GM06990 (cell line): ENCODE measurements around the gene PHAF1.

Experiments used
- DNase-seq: peaks from one replicate; pipeline ENCODE4 v3.0.0-alpha.2; 2011; ENCODE audit not compliant: insufficient read length; ENCODE audit errors: extremely low read depth
- H3K27me3 ChIP-seq: replicated peaks from 2 replicates; pipeline ENCODE4 v1.6.0; 2011; ENCODE audit warnings: low read length; ENCODE audit not compliant: control insufficient read depth, insufficient read depth
- H3K36me3 ChIP-seq: 2 replicates; pipeline ENCODE4 v1.5.1; 2011; ENCODE audit warnings: low read length; ENCODE audit not compliant: control insufficient read depth, insufficient read depth
- H3K4me3 ChIP-seq: replicated peaks from 2 replicates; pipeline ENCODE4 v1.5.1; 2011; ENCODE audit warnings: low read depth, mild to moderate bottlenecking, control low read depth, low read length
- TF ChIP-seq, protein P1 (sequence below): IDR thresholded peaks from 2 replicates; pipeline ENCODE4 v1.5.1; 2011; ENCODE audit warnings: low read length, control low read depth, mild to moderate bottlenecking, inconsistent platforms; ENCODE audit not compliant: insufficient read depth, poor library complexity, severe bottlenecking

The PHAF1 gene

DNA sequence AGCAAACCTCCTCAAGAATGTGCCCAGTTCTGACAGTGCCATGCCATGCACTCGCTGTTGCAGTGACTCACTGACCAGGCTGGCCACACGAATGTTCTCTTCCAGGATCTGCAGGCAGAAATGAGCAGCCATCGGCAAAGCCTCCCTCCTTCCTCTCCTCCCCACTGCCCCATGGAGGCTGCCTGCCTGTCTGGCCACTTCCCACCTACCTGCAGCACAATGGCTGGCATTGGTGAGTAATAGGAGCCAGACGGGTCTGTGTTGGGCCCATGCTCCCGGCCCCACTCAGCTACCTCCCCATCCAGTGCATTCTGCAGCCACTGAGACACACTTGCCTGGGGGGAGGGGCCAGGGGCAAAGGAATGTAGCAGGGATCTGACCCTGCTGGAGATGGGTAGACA is 76.8 kb downstream of the PHAF1 start:
- no peak for DNase-seq
- no peaks in the 10 kb centered on the region for H3K36me3 ChIP-seq

DNA sequence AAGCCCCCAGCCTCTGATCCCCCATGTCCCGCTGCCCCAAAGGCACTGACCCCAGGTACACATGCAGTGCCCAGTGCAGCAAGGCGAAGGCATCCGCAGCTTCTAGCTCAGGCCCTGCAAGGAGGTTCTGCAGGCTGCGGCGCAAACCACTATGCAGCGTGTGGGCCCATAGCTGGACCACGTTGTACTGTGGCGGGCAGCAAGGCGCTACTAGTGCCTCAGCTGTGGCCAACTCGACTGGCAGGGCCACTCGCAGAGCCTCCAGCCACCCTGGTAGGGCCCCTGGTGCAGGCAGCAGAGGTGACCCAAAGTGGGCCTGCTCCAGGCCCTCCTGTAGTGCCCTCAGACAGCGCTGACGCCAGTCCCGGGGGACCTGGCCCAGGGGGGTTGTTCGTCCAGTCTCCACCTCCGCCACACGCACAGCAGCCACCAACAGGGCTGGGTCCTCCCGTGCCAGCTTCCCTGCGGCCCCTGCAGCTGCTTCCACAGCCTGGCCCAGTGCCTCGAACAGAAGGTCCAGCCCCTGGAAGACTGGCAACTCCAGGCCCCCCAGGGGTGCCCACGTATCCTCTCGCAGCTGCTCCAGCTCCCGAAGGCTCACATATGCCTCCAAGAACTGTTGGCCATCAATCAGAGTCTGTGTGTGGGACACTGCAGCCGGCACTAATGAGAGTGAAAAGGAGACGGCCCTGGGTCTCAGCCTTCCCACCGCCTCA is 77.6 kb downstream of the PHAF1 start:
- Histone ChIP-seq H3K27me3 (no peaks in the 10 kb centered on the region; the same call in 1 of the 2 replicates), H3K36me3 (no peaks in the 10 kb centered on the region), H3K4me3 (no peak overlapping the region)
- TF ChIP-seq, protein P1, sequence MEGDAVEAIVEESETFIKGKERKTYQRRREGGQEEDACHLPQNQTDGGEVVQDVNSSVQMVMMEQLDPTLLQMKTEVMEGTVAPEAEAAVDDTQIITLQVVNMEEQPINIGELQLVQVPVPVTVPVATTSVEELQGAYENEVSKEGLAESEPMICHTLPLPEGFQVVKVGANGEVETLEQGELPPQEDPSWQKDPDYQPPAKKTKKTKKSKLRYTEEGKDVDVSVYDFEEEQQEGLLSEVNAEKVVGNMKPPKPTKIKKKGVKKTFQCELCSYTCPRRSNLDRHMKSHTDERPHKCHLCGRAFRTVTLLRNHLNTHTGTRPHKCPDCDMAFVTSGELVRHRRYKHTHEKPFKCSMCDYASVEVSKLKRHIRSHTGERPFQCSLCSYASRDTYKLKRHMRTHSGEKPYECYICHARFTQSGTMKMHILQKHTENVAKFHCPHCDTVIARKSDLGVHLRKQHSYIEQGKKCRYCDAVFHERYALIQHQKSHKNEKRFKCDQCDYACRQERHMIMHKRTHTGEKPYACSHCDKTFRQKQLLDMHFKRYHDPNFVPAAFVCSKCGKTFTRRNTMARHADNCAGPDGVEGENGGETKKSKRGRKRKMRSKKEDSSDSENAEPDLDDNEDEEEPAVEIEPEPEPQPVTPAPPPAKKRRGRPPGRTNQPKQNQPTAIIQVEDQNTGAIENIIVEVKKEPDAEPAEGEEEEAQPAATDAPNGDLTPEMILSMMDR, result no peak
- no peak for DNase-seq

More for the DNA sequence above, 76.8 kb downstream of the PHAF1 start:
- H3K4me3 ChIP-seq, result no peak overlapping the region
- TF ChIP-seq, protein P1, result no peak
- no peaks in the 10 kb centered on the region; the same call in 1 of the 2 replicates for H3K27me3 ChIP-seq

DNA sequence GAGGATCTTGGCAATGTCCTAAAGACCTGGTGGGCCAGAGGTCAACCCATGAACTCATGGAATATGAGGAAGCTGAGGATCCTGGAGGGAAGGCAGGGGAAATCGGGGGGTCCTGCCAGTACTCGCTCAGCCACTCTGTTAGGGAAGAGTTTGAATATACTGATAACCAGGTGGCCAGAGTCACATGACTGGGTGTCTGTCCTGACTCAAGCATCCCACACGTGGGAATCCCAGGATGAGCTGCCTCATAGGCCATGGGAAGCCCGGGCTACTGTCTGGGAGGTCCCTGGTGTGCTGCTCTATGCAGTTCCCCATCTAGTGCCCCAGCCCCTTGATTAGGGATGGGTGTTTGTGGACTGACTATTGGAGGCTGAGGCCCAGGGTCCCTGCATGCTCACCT is 78.6 kb downstream of the PHAF1 start:
- TF ChIP-seq, protein P1, result no peak
- H3K36me3 ChIP-seq, result no peaks in the 10 kb centered on the region
- no peak overlapping the region for H3K4me3 ChIP-seq
- DNase-seq, result no peak
- H3K27me3 ChIP-seq, result no peaks in the 10 kb centered on the region; the same call in 1 of the 2 replicates

DNA sequence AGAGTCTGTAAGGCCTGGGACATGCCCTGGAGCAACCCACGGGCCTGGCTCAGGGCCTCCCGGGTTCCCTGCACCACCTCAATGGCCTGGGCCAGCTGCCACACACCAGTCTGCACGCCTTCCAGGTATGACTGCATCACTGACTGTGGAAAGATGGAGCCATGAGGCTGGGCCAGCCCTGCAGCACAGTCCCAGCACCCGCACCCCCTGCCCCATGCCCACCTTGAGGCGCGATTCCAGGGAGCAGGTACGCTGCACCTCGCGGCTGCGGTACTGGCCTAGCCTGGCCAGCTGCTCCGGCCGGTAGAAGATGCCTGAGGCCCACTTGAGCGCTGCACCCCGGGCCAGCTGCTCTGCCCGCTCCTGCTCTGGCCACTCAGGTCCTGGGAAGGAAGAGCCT is 79.1 kb downstream of the PHAF1 start:
- Histone ChIP-seq H3K36me3 (no peaks in the 10 kb centered on the region), H3K27me3 (no peaks in the 10 kb centered on the region; the same call in 1 of the 2 replicates), H3K4me3 (no peak overlapping the region)
- no peak for DNase-seq
- TF ChIP-seq, protein P1, result no peak

DNA sequence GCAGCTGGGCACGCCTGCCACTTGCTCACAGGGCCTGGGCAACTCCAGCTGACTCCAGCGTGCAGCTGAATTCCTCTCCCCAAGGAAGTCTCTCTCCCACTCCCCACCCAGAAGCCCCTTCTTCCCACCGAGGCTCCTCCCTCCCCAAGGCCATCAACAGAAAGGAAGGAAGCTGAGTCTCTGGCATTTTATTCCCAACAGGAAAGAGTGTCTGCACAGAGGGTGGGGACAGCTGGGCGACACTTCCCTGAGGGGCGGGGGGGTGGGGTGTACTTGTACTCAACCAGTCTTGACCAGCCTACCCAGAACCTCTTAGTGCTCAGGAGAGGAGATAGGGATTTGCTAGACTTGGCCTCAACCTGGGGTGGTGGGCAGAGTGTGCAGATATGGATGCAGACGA is 80.3 kb downstream of the PHAF1 start, which contains the start of gene EXOC3L1:
TSS of gene EXOC3L1 (minus strand) at position 96 of the 400 bp plus-strand sequence. CDS start 460 bp downstream, outside the sequence.
- Histone ChIP-seq H3K36me3 (peaks cover 11% of the 10 kb centered on the region), H3K4me3 (no peak within 1 kb of the TSS), H3K27me3 (no peaks in the 10 kb centered on the region)
- DNase-seq, result no peak
- TF ChIP-seq, protein P1, result no peak
